ENCODE results near the gene CRHBP. TPM values are rescaled to one million over a fixed set of nuclear protein-coding genes. Genes with fewer than 3 reads are reported as not detected.

CRHBP gene
- total and polyA plus RNA-seq, 2 experiments from 2014 or later = not detected

- H3K4me3 Mint-ChIP-seq = no peak overlapping the region
- Histone ChIP-seq H3K79me2 (replicated peaks; ENCODE audit: insufficient read depth) (no peaks in the 10 kb centered on the region), H3K4me3 (no peak overlapping the region), H3K36me3 (ENCODE audit: insufficient read depth) (no peaks in the 10 kb centered on the region), H3K9me2 (ENCODE audit: insufficient read depth) (no peaks in the 10 kb centered on the region), H3F3A (replicated peaks; ENCODE audit: low read depth) (0 out of 2 replicates have a peak, but pooled peaks cover 2% of the 10 kb centered on the region), H3K27ac (ENCODE audit: low read depth) (no peak overlapping the region), H4K20me1 (replicated peaks; ENCODE audit: insufficient read depth) (no peaks in the 10 kb centered on the region), H3K27me3 (ENCODE audit: insufficient read depth) (no peaks in the 10 kb centered on the region), H2AFZ (no peak overlapping the region), H3K4me1 (ENCODE audit: insufficient read depth) (no peaks in the 10 kb centered on the region), H3K4me2 (no peak overlapping the region)
- DNase-seq (ENCODE audit: low spot score) = no peak
- H3K27ac Mint-ChIP-seq = no peak overlapping the region
- H3K36me3 Mint-ChIP-seq (ENCODE audit: low read depth) = no peaks in the 10 kb centered on the region
- TF ChIP-seq EZH2 (IDR thresholded peaks at IDR 0.05; ENCODE audit: low read depth, unreplicated experiment) = no peak
- TF ChIP-seq NANOG (IDR thresholded peaks at IDR 0.05; ENCODE audit: borderline replicate concordance) = no peak
- TF ChIP-seq STAT1 (IDR thresholded peaks at IDR 0.05; ENCODE audit: unreplicated experiment) = no peak
- TF ChIP-seq, protein P1, sequence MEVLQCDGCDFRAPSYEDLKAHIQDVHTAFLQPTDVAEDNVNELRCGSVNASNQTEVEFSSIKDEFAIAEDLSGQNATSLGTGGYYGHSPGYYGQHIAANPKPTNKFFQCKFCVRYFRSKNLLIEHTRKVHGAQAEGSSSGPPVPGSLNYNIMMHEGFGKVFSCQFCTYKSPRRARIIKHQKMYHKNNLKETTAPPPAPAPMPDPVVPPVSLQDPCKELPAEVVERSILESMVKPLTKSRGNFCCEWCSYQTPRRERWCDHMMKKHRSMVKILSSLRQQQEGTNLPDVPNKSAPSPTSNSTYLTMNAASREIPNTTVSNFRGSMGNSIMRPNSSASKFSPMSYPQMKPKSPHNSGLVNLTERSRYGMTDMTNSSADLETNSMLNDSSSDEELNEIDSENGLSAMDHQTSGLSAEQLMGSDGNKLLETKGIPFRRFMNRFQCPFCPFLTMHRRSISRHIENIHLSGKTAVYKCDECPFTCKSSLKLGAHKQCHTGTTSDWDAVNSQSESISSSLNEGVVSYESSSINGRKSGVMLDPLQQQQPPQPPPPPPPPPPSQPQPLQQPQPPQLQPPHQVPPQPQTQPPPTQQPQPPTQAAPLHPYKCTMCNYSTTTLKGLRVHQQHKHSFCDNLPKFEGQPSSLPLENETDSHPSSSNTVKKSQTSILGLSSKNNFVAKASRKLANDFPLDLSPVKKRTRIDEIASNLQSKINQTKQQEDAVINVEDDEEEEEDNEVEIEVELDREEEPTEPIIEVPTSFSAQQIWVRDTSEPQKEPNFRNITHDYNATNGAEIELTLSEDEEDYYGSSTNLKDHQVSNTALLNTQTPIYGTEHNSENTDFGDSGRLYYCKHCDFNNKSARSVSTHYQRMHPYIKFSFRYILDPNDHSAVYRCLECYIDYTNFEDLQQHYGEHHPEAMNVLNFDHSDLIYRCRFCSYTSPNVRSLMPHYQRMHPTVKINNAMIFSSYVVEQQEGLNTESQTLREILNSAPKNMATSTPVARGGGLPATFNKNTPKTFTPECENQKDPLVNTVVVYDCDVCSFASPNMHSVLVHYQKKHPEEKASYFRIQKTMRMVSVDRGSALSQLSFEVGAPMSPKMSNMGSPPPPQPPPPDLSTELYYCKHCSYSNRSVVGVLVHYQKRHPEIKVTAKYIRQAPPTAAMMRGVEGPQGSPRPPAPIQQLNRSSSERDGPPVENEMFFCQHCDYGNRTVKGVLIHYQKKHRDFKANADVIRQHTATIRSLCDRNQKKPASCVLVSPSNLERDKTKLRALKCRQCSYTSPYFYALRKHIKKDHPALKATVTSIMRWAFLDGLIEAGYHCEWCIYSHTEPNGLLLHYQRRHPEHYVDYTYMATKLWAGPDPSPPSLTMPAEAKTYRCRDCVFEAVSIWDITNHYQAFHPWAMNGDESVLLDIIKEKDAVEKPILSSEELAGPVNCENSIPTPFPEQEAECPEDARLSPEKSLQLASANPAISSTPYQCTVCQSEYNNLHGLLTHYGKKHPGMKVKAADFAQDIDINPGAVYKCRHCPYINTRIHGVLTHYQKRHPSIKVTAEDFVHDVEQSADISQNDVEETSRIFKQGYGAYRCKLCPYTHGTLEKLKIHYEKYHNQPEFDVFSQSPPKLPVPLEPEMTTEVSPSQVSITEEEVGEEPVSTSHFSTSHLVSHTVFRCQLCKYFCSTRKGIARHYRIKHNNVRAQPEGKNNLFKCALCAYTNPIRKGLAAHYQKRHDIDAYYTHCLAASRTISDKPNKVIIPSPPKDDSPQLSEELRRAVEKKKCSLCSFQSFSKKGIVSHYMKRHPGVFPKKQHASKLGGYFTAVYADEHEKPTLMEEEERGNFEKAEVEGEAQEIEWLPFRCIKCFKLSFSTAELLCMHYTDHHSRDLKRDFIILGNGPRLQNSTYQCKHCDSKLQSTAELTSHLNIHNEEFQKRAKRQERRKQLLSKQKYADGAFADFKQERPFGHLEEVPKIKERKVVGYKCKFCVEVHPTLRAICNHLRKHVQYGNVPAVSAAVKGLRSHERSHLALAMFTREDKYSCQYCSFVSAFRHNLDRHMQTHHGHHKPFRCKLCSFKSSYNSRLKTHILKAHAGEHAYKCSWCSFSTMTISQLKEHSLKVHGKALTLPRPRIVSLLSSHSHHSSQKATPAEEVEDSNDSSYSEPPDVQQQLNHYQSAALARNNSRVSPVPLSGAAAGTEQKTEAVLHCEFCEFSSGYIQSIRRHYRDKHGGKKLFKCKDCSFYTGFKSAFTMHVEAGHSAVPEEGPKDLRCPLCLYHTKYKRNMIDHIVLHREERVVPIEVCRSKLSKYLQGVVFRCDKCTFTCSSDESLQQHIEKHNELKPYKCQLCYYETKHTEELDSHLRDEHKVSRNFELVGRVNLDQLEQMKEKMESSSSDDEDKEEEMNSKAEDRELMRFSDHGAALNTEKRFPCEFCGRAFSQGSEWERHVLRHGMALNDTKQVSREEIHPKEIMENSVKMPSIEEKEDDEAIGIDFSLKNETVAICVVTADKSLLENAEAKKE (CRISPR knock-in tag; IDR thresholded peaks at IDR 0.05) = no peak
- no peak for TF ChIP-seq CREB1 (CRISPR knock-in tag; IDR thresholded peaks at IDR 0.05; ENCODE audit: low read depth)
- TF ChIP-seq JUNB (IDR thresholded peaks at IDR 0.05; ENCODE audit: unreplicated experiment) = no peak
- TF ChIP-seq, protein P2, sequence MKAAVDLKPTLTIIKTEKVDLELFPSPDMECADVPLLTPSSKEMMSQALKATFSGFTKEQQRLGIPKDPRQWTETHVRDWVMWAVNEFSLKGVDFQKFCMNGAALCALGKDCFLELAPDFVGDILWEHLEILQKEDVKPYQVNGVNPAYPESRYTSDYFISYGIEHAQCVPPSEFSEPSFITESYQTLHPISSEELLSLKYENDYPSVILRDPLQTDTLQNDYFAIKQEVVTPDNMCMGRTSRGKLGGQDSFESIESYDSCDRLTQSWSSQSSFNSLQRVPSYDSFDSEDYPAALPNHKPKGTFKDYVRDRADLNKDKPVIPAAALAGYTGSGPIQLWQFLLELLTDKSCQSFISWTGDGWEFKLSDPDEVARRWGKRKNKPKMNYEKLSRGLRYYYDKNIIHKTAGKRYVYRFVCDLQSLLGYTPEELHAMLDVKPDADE (IDR thresholded peaks at IDR 0.05) = no peak
- TF ChIP-seq ZNF331 (CRISPR knock-in tag; IDR thresholded peaks at IDR 0.05; ENCODE audit: low read depth) = no peak
- TF ChIP-seq POLR2AphosphoS5 (IDR thresholded peaks at IDR 0.05; ENCODE audit: low read depth) = no peak
- TF ChIP-seq CTCF (conservative IDR thresholded peaks at IDR 0.05; ENCODE audit: low read depth in 2 of 2) = no peak
- TF ChIP-seq ZNF114 (CRISPR knock-in tag; IDR thresholded peaks at IDR 0.05) = no peak
- TF ChIP-seq, protein P3, sequence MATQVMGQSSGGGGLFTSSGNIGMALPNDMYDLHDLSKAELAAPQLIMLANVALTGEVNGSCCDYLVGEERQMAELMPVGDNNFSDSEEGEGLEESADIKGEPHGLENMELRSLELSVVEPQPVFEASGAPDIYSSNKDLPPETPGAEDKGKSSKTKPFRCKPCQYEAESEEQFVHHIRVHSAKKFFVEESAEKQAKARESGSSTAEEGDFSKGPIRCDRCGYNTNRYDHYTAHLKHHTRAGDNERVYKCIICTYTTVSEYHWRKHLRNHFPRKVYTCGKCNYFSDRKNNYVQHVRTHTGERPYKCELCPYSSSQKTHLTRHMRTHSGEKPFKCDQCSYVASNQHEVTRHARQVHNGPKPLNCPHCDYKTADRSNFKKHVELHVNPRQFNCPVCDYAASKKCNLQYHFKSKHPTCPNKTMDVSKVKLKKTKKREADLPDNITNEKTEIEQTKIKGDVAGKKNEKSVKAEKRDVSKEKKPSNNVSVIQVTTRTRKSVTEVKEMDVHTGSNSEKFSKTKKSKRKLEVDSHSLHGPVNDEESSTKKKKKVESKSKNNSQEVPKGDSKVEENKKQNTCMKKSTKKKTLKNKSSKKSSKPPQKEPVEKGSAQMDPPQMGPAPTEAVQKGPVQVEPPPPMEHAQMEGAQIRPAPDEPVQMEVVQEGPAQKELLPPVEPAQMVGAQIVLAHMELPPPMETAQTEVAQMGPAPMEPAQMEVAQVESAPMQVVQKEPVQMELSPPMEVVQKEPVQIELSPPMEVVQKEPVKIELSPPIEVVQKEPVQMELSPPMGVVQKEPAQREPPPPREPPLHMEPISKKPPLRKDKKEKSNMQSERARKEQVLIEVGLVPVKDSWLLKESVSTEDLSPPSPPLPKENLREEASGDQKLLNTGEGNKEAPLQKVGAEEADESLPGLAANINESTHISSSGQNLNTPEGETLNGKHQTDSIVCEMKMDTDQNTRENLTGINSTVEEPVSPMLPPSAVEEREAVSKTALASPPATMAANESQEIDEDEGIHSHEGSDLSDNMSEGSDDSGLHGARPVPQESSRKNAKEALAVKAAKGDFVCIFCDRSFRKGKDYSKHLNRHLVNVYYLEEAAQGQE (IDR thresholded peaks at IDR 0.05; ENCODE audit: unreplicated experiment) = no peak
- no peak for TF ChIP-seq EZH2phosphoT487 (IDR thresholded peaks at IDR 0.05; ENCODE audit: unreplicated experiment)
- no peak for ATAC-seq
- no peaks in the 10 kb centered on the region for H3K27me3 Mint-ChIP-seq (ENCODE audit: insufficient read depth, low read depth, poor library complexity)
- no peaks in the 10 kb centered on the region for H3K4me1 Mint-ChIP-seq
- H3K9me3 Mint-ChIP-seq = peaks cover 5% of the 10 kb centered on the region; the same call in 1 of the 3 replicates
Measured at GRCh38 chr5:76990899-76991459, 38.1 kb downstream of the CRHBP start.
